NCI-H1048 (cell line): Measurements from ENCODE around the gene KCNT2.

Experiments
- DNase-seq: peaks from one replicate; lab custom pipeline; 2025; lab: John Stamatoyannopoulos, UW

KCNT2 gene

GRCh38 chr1:196449460-196449859, 158.8 kb downstream of the KCNT2 start:
- DNase-seq, result no peak

DNA sequence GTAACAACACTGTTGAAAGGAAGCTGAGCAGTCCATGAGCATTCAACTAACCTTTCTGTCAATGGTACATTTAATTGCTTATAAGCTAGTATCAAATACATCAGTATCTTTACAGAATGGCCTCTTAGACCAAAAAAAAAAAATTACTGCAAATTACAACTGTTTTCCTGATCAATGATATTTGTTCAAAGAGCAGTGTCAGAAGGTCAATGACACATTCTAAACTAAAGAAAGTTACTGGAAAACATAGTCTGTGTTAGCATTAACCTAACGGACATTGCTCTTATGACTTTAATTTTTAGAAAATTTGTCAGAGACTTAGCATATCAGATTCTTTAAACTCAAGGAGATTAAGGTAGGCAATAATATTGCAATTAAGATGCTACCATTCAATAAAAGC, 162.5 kb downstream of the KCNT2 start:
- no peak for DNase-seq

GRCh38 chr1:196444634-196445033, 163.6 kb downstream of the KCNT2 start:
- DNase-seq, result no peak

DNA sequence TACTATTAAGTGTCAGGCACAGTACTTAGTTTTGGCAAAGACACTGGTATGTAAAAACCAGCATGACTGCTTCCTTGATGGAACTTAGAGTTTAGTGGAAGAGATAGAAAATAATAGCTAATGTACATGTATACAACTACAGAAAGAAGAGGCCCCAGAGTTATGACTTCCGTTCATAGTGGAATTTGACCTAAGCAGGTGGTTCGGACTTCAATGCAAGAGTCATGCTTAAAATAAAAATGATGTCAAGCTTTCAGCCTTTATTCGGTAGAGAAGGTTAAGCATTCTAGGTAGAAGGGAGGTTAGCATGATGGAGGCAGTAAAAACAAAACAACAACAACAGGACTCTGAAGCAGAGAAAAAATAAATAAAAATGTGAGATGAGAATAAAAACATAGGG, 165.9 kb downstream of the KCNT2 start:
- no peak for DNase-seq

DNA sequence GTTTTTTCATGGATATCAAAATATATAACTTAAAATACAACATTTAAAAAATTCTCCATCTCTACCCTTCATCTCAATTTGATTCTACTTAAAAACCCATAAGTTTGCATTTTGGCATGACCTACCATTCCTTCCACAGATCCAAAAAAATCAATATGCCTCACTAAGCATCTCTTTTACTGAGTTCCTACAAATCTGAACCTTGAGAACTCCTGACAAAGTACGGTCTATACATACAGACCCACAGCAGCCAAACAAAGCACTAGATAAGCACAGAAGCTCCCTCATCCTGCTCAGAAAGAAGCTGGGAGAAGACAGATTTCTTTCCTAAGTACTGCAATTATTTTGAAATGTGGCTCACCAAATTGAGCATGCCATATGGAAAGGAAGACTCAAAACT, 167.5 kb downstream of the KCNT2 start:
- DNase-seq, result no peak

GRCh38 chr1:196438329-196438728, 169.9 kb downstream of the KCNT2 start:
- no peak for DNase-seq

DNA sequence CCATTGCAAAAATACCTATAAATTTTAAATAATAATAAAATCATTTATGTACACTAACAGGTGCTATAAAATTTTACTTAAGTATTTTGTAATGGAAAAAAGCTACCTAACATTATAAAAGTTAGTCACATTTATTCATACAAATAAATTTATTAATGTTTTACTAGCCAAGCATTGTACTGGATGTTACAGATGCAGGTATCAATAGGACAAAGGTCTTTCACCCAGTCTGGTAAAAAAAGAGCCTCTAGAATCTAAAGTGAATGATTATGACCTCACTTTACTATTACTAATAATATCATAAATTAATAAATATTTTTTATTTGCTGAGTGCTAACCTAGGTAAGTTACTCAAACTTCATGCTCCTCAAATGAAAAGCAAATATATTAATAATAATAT, 170.6 kb downstream of the KCNT2 start:
- no peak for DNase-seq

DNA sequence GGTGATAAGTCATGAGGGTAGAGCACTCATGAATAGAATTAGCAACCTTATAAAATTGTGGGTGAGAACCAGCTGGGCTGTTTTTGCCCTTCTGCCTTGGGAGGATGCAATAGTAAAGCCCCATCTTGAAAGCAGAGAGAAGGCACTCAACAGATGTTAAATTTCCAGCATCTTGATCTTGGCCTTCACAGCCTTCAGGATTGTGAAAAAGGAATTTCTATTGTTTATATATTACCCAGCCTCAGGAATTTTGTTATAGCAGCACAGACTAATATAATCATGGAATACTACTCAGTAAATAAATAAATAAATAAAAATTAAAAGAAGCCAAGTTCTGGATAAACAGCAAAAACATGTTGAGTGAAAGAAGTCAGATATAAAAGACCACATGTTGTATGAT, 175.2 kb downstream of the KCNT2 start:
- no peak for DNase-seq

GRCh38 chr1:196427976-196428734, 180.1 kb downstream of the KCNT2 start:
- DNase-seq, result no peak

DNA sequence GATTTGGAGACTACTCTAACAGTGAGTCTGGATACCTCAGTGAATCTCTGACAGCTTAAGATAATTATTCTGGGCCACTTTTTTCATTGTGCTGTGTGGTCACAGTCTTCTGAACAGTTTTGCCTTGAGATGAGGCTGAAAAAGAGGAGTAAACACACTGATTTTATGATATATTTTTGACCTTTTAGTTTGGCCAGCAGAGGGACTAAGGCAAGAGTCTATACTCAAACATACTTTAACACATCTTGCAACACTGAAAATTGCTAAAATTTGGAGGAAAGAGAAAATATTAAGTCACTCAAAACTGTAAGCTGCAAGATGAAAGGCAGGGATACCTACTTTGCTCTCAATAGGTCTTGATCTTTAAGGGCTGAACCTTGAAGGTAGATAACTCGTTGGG, 182.7 kb downstream of the KCNT2 start:
- no peak for DNase-seq

- no peak for DNase-seq
These were observed 184.6 kb downstream of the KCNT2 start for GRCh38 chr1:196423612-196424011.

DNA sequence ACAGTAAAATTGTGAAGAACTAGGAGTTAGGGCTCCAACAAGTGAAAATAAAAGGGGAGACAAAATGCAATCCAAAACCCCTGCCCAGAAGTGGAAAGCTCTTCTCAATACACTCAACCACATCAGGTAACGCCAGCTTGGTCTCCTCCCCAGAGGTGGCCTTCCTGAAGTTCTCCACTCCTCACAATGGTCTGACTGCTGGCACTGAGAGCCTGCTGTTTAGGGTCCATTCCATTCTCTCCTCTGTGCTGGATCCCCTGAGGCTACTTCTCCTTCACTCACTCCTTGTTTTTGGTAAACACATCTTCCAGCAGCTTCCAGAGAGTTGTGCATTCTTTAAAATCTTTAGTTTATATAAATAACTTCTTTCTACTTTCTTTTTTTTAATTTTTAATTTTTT, 189.5 kb downstream of the KCNT2 start:
- DNase-seq, result no peak

DNA sequence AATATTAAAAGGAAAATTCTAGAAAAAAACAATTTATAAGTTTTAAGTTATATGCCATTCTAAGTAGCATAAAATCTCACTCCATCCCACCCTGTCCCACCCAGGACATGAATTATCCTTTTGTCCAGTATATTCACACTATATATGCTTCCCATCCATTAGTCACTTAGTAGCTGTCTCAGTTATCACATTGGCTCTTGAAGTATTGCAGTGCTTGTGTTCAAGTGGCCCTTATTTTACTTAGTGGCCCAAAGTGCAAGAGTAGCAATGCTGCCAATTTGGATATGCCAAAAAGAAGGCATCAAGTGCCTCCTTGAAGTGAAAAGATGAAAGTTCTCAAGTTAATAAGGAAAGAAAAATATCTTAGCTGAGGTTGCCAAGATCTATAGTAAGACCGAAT, 192.3 kb downstream of the KCNT2 start:
- no peak for DNase-seq

DNA sequence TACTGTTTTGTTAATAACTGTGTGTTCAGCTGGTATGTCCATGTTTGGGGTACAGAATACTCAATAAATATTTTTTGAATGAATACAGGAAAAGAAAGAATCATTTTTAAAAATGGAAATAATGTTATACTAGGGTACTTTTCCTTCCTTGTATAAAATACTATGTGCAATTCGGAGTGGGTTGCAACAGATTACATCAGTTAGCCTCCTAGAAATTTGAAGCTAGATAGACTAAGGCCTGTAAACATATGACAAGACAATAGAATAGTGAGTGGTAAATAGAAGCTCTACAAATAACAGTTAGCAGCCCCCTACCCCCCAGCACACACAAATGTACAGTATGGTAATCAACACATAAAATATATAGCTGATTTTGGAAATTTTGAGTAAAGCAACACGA, 195.9 kb downstream of the KCNT2 start:
- no peak for DNase-seq

- DNase-seq, result no peak
These were observed 197.5 kb downstream of the KCNT2 start for GRCh38 chr1:196410768-196411167.

GRCh38 chr1:196409586-196409985, 198.7 kb downstream of the KCNT2 start:
- no peak for DNase-seq

GRCh38 chr1:196407358-196408051, 200.7 kb downstream of the KCNT2 start:
- DNase-seq, result no peak

DNA sequence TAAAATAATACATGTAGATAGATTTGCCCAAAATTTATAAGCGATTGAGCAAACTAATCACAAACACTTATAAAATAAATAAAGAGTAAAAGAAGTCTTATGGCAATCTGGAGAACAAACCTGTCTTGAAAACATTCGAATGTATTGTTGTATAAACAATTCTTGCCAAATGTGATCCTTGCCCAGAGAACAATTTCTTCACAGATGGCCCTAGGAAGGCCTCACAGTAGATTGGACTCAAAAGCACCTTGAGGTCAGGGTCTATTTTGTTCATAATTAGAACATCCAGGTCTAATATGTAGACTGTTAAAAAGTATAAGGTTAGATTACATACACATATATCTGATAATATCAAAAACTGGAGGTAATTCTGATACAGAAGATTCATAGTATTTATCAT, 202.4 kb downstream of the KCNT2 start:
- DNase-seq, result no peak

- DNase-seq, result no peak
These were observed 204.2 kb downstream of the KCNT2 start for GRCh38 chr1:196403803-196404690.

- no peak for DNase-seq
These were observed 206.3 kb downstream of the KCNT2 start for GRCh38 chr1:196401891-196402290.

DNA sequence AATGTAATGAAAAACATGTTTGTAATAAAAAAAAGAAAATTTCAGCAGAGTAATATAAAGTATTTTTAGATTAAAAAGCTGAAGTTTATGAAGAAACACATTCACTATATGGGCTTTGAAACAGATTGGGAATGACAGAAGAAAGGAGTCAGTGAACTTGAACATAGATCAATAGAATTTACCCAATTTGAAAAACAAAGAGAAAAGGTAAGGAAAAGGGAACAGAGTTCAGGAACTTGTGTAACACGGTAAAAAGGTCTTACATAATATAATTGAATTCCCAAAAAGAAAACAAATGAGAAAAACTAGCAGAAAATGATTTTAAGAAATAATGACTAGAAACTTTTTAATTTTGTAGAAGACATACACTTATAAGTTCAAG, 206.8 kb downstream of the KCNT2 start:
- DNase-seq, result no peak

- no peak for DNase-seq
These were observed 207.5 kb downstream of the KCNT2 start for GRCh38 chr1:196400478-196401451.
